B cell (primary cell): ENCODE measurements around the gene ACR. TPM values are rescaled to one million over a fixed set of nuclear protein-coding genes. Genes with fewer than 3 reads are reported as not detected.

Experiments
- ATAC-seq: fragments of 200-7000 bp; cut with Tn5 transposase; one replicate; pipeline ENCODE4 v1.10.0; 2021; ENCODE audit warnings: low read depth, mild to moderate bottlenecking, moderate number of reproducible peaks, moderate library complexity
- CTCF ChIA-PET: fragments of 350-600 bp; sonication (Branson Sonifier 250); formaldehyde crosslinking; loops from one replicate; lab custom pipeline; 2021; ENCODE audit warnings: antibody characterized with exemption, inconsistent platforms; lab: Charles Lee
- POLR2A ChIA-PET: fragments of 350-600 bp; sonication (Branson Sonifier 250); formaldehyde crosslinking; loops from one replicate; lab custom pipeline; 2021; ENCODE audit warnings: antibody characterized with exemption; lab: Charles Lee
- DNase-seq: peaks from one replicate; pipeline ENCODE4 v3.0.0; 2013
- H2AFZ ChIP-seq: 2 replicates; pipeline ENCODE4 v1.6.1; 2012; ENCODE audit warnings: mild to moderate bottlenecking, low read depth, low read length; ENCODE audit not compliant: insufficient read depth, poor library complexity, severe bottlenecking
- H3K27ac ChIP-seq, 2 donors: 1 replicate in 1 of 2; 2 replicates in 1 of 2; pipeline ENCODE4 v1.5.1; 2012 to 2013; ENCODE audit warnings: low read length in 2 of 2, mild to moderate bottlenecking in 2 of 2, moderate library complexity in 1 of 2
- H3K27me3 ChIP-seq, 4 experiments: fragments of 200-600 bp in 1 of 4; sonication (generic) in 1 of 4; replicated peaks in 1 of 4; 1 replicate in 2 of 4; 2 replicates in 2 of 4; pipeline versions ENCODE4 v1.6.1 to v1.7.0; 2013 to 2016; ENCODE audit warnings: low read length in 3 of 4, mild to moderate bottlenecking in 2 of 4, mixed read lengths in 1 of 4, moderate library complexity in 1 of 4; ENCODE audit not compliant: insufficient read depth in 4 of 4, control insufficient read depth in 3 of 4; ENCODE audit errors: control extremely low read depth in 1 of 4
- H3K36me3 ChIP-seq, 2 experiments: replicated peaks in 1 of 2; 1 replicate in 1 of 2; 2 replicates in 1 of 2; pipeline versions ENCODE4 v1.6.1 to v1.7.1; 2013; ENCODE audit warnings: low read length in 1 of 2; ENCODE audit not compliant: insufficient read depth in 2 of 2, control insufficient read depth in 1 of 2; ENCODE audit errors: control extremely low read depth in 1 of 2, extremely low read depth in 1 of 2
- H3K4me1 ChIP-seq, 2 donors: fragments of 200-600 bp in 1 of 2; sonication (generic) in 1 of 2; 1 replicate in 1 of 2; 2 replicates in 1 of 2; pipeline versions ENCODE4 v1.5.1 to v1.6.1; 2013 to 2017; ENCODE audit warnings: low read length in 2 of 2; ENCODE audit not compliant: control insufficient read depth in 2 of 2, insufficient read depth in 2 of 2
- H3K4me2 ChIP-seq: replicated peaks from 2 replicates; pipeline ENCODE3; 2012; ENCODE audit warnings: mild to moderate bottlenecking, low read depth, low read length; ENCODE audit not compliant: poor library complexity, severe bottlenecking
- H3K4me3 ChIP-seq, 5 experiments: fragments of 200-600 bp in 1 of 5; sonication (generic) in 1 of 5; 1 replicate in 3 of 5; 2 replicates in 2 of 5; pipeline versions ENCODE4 v1.5.1 to v1.7.0; 2011 to 2016; ENCODE audit warnings: low read length in 4 of 5, mild to moderate bottlenecking in 4 of 5, low read depth in 2 of 5, control low read depth in 1 of 5, moderate library complexity in 1 of 5; ENCODE audit not compliant: insufficient read depth in 1 of 5; ENCODE audit errors: control extremely low read depth in 1 of 5, extremely low read depth in 1 of 5
- H3K79me2 ChIP-seq: fragments of 200-600 bp; sonication (generic); one replicate; pipeline ENCODE4 v1.6.0; 2016; ENCODE audit warnings: low read length; ENCODE audit not compliant: control insufficient read depth, insufficient read depth
- H3K9ac ChIP-seq: fragments of 200-600 bp; sonication (generic); 2 replicates; pipeline ENCODE4 v1.6.1; 2017; ENCODE audit warnings: mild to moderate bottlenecking, low read length, moderate library complexity
- H3K9me3 ChIP-seq, 3 donors: one replicate each; pipeline versions ENCODE4 v1.6.1 to v1.7.1; 2013; ENCODE audit warnings: low read length in 2 of 3; ENCODE audit not compliant: control insufficient read depth in 2 of 3, insufficient read depth in 1 of 3; ENCODE audit errors: control extremely low read depth in 1 of 3
- H4K20me1 ChIP-seq: 2 replicates; pipeline ENCODE4 v1.6.0; 2012; ENCODE audit warnings: mild to moderate bottlenecking, low read length; ENCODE audit not compliant: insufficient read depth, control insufficient read depth, poor library complexity, severe bottlenecking
- H3K27ac Mint-ChIP-seq: one replicate; pipeline ENCODE4 v1.8.0; 2021; ENCODE audit warnings: mixed read lengths
- H3K27me3 Mint-ChIP-seq: one replicate; pipeline ENCODE4 v1.8.0; 2021; ENCODE audit warnings: mixed read lengths
- H3K4me1 Mint-ChIP-seq: one replicate; pipeline ENCODE4 v1.8.0; 2021; ENCODE audit warnings: mixed read lengths
- H3K4me3 Mint-ChIP-seq: one replicate; pipeline ENCODE4 v1.8.0; 2021; ENCODE audit warnings: mixed read lengths
- H3K9me3 Mint-ChIP-seq: one replicate; pipeline ENCODE4 v1.8.0; 2022; ENCODE audit warnings: mixed read lengths; ENCODE audit not compliant: insufficient read depth
- CTCF ChIP-seq: fragments of 200-600 bp; IDR thresholded peaks from one replicate; pipeline ENCODE4 v1.8.0; 2022; ENCODE audit warnings: antibody characterized with exemption, mild to moderate bottlenecking
- EZH2 ChIP-seq: IDR thresholded peaks from 2 replicates; pipeline ENCODE4 v1.6.1; 2012; ENCODE audit warnings: borderline replicate concordance, low read depth, mild to moderate bottlenecking, moderate library complexity, low read length; ENCODE audit not compliant: insufficient read depth, poor library complexity, severe bottlenecking
- WGBS: methylation state at CpG from one replicate; pipeline ENCODE4 v1.1.5; 2013; ENCODE audit warnings: missing lambda C conversion rate; ENCODE audit not compliant: insufficient coverage; 5-methylcytosine and 5-hydroxymethylcytosine counted together
- intact Hi-C: fragments of 100-400 bp; cut with micrococcal nuclease; formaldehyde crosslinking; loops from one replicate; pipeline ENCODE4 v1.10.0; 2022
- polyA plus RNA-seq: library from polyadenylated mRNA; depleted of rRNA; stranded (reverse); fragments of >200 nt; gene quantifications from 2 replicates; pipeline ENCODE4 v1.2.3, GENCODE V29; 2012
- total RNA-seq, 2 donors: library from RNA; stranded (reverse); fragments of 120-200 nt in 1 of 2; gene quantifications; 1 replicate in 1 of 2; 2 replicates in 1 of 2; pipeline versions ENCODE4 v1.2.3 to v1.2.4, GENCODE V29; 2013 to 2022

ACR gene
- total and polyA plus RNA-seq, 2 donors (not counting 1 experiment from before 2014, with no cell fraction given): not detected

- Histone ChIP-seq H2AFZ (no peak overlapping the region), H3K9me3 (peaks cover 0 to 4% (median 0%) of the 10 kb centered on the region in 3 donors), H3K4me3 (no peak overlapping the region), H3K4me2 (no peak overlapping the region), H3K9ac (no peak overlapping the region), H4K20me1 (no peaks in the 10 kb centered on the region), H3K27ac (no peak overlapping the region), H3K36me3 (no peaks in the 10 kb centered on the region), H3K27me3 (no peaks in the 10 kb centered on the region), H3K79me2 (no peaks in the 10 kb centered on the region), H3K4me1 (no peaks in the 10 kb centered on the region)
- Mint-ChIP-seq H3K27me3 (peaks cover 18% of the 10 kb centered on the region), H3K27ac (no peak overlapping the region), H3K9me3 (peaks cover 4% of the 10 kb centered on the region), H3K4me1 (no peaks in the 10 kb centered on the region), H3K4me3 (no peak overlapping the region)
- intact Hi-C loops: no loop called here
- CTCF ChIA-PET: no interaction called here
- TF ChIP-seq EZH2 (no peak), CTCF (no peak)
- ATAC-seq (no peak), DNase-seq (no peak)
- POLR2A ChIA-PET: no interaction called here
- WGBS: 94% methylated on average over 3 of the region's 5 CpGs
Observed at GRCh38 chr22:50713571-50714056, 24.4 kb upstream of the ACR start.

GRCh38 chr22:50714150-50714549 lies 23.9 kb upstream of the ACR start:
- Histone ChIP-seq H4K20me1 (no peaks in the 10 kb centered on the region), H3K4me2 (no peak overlapping the region), H3K27me3 (no peaks in the 10 kb centered on the region), H3K4me3 (no peak overlapping the region), H3K36me3 (no peaks in the 10 kb centered on the region), H3K9me3 (peaks cover 0 to 4% (median 0%) of the 10 kb centered on the region in 3 donors), H3K79me2 (no peaks in the 10 kb centered on the region), H2AFZ (no peak overlapping the region), H3K27ac (no peak overlapping the region), H3K9ac (no peak overlapping the region), H3K4me1 (no peaks in the 10 kb centered on the region)
- WGBS: 95% methylated on average over 7 of the region's 7 CpGs
- H3K27me3 Mint-ChIP-seq: peaks cover 18% of the 10 kb centered on the region
- no peak for TF ChIP-seq EZH2
- no peak for TF ChIP-seq CTCF
- intact Hi-C loops: no loop called here
- CTCF ChIA-PET: no interaction called here
- DNase-seq: no peak
- peaks cover 4% of the 10 kb centered on the region for H3K9me3 Mint-ChIP-seq
- POLR2A ChIA-PET: no interaction called here
- H3K4me3 Mint-ChIP-seq: no peak overlapping the region
- no peaks in the 10 kb centered on the region for H3K4me1 Mint-ChIP-seq
- no peak for ATAC-seq
- no peak overlapping the region for H3K27ac Mint-ChIP-seq
